ENCODE results near the gene NAV2.

The NAV2 gene

DNA sequence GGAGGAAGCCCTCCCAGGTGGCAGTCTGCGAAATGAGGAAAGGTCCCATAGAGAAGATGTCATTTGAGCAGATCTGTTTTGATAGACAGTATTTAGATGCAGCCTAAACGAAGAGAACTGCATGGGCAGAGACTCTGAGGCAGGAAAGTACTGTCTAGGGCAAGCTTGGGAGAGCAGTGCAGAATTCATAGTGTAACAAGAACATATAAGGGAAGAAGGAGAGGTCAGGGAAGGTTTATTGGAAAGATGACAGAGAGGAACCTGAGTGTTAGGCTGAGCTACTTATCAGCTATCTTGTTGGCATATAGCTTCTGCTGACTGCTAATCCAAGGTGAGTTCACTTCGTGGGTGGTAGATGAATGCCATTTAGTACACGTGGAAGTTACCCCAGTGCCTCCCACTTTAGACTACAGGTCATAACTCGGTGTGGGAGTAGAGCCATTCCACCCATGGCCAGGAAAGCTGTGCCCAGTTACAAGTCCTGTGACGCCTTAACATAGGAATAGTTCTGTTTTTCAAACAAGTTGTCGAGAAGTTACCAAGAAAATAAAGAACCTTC is 348.1 kb downstream of the NAV2 start:
- TF ChIP-seq, protein P1, sequence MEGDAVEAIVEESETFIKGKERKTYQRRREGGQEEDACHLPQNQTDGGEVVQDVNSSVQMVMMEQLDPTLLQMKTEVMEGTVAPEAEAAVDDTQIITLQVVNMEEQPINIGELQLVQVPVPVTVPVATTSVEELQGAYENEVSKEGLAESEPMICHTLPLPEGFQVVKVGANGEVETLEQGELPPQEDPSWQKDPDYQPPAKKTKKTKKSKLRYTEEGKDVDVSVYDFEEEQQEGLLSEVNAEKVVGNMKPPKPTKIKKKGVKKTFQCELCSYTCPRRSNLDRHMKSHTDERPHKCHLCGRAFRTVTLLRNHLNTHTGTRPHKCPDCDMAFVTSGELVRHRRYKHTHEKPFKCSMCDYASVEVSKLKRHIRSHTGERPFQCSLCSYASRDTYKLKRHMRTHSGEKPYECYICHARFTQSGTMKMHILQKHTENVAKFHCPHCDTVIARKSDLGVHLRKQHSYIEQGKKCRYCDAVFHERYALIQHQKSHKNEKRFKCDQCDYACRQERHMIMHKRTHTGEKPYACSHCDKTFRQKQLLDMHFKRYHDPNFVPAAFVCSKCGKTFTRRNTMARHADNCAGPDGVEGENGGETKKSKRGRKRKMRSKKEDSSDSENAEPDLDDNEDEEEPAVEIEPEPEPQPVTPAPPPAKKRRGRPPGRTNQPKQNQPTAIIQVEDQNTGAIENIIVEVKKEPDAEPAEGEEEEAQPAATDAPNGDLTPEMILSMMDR (IDR thresholded peaks at IDR 0.05; ENCODE audit: low read depth, low read length, missing control alignments): no peak
- no peak overlapping the region for H3K4me3 ChIP-seq (ENCODE audit: low read depth, low read length)
- no peak for DNase-seq (ENCODE audit: low read depth)

DNA sequence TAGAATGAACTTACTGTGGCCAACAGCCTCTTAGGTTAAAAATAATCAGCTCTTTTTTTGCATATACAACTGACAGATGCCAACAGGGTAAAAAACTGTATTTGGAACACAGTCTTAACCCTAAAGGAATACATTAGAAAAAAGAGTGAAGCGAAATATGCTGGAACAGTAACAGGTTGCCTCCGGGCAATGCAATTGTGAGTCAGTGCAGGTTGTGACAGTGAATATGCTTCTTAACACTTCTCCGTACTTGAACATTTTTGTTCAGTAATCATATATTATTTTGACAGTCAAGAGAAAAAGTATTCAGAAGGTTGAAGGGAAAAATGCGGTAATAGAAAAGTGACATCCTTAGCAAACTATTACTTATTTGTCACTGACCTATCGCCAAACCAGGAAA is 349.1 kb downstream of the NAV2 start:
- no peak for DNase-seq (ENCODE audit: low read depth)
- H3K4me3 ChIP-seq (ENCODE audit: low read depth, low read length): no peak overlapping the region
- TF ChIP-seq, protein P1 (IDR thresholded peaks at IDR 0.05; ENCODE audit: low read depth, low read length, missing control alignments): no peak

DNA sequence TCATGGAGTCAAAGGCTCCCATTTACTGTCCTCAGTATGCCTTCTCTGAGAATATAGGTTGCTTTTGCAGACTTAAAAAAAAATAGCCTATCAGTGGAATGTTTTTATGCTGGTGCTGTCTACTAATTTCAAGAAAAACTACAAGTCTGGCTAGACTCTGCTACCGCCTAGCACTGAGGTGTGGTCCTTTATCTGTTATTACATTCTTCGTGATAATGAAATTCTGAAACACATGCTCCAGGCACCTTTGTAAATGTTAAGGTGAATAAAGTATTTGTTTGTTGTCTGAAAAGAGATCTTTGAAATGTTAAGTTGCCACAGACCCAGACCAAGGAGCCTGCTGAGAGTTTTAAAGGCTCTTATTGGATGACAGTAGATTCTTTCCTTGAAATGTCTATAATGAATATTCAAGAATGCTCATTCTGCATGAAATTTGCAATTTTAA is 352.3 kb downstream of the NAV2 start:
- TF ChIP-seq, protein P1 (IDR thresholded peaks at IDR 0.05; ENCODE audit: low read depth, low read length, missing control alignments): no peak
- DNase-seq (ENCODE audit: low read depth): no peak
- no peak overlapping the region for H3K4me3 ChIP-seq (ENCODE audit: low read depth, low read length)

DNA sequence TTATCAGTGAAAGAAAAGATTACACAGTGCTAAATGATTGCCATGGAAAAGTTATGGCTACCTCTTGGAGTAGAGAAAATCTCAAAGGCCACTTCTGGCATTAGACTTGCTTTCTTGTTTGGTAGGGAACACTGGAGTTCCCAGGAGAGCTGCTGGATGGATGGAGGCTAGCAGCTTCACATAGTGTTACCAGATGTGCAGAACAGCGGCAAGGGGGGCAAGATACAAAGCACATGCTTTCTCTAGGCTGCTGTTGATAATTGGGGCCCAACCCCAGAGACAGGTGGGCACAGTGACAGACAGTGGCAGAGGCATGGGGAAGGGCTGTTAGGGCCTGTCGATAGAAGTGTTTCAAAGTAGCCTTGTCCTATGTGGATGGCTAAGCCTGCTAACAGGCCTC is 352.8 kb downstream of the NAV2 start:
- no peak overlapping the region for H3K4me3 ChIP-seq (ENCODE audit: low read depth, low read length)
- no peak for DNase-seq (ENCODE audit: low read depth)
- TF ChIP-seq, protein P1 (IDR thresholded peaks at IDR 0.05; ENCODE audit: low read depth, low read length, missing control alignments): no peak

GRCh38 chr11:20066013-20066782 is 353.6 kb downstream of the NAV2 start:
- TF ChIP-seq, protein P1 (IDR thresholded peaks at IDR 0.05; ENCODE audit: low read depth, low read length, missing control alignments): no peak
- no peak overlapping the region for H3K4me3 ChIP-seq (ENCODE audit: low read depth, low read length)
- DNase-seq (ENCODE audit: low read depth): no peak

- no peak overlapping the region for H3K4me3 ChIP-seq (ENCODE audit: low read depth, low read length)
- DNase-seq (ENCODE audit: low read depth): no peak
- TF ChIP-seq, protein P1 (IDR thresholded peaks at IDR 0.05; ENCODE audit: low read depth, low read length, missing control alignments): no peak
These were observed 354.1 kb downstream of the NAV2 start for GRCh38 chr11:20066783-20067156.

GRCh38 chr11:20067665-20068064 is 355.0 kb downstream of the NAV2 start:
- TF ChIP-seq, protein P1 (IDR thresholded peaks at IDR 0.05; ENCODE audit: low read depth, low read length, missing control alignments): no peak
- no peak overlapping the region for H3K4me3 ChIP-seq (ENCODE audit: low read depth, low read length)
- no peak for DNase-seq (ENCODE audit: low read depth)
